GM18873 (cell line): ENCODE data around the gene VPS39.
"Not testable (repeated sequence)": the region's sequence is repeated elsewhere in the genome, so short reads cannot be mapped to it uniquely, and the experiment has no call there.

Experiments
- ATAC-seq: cut with Tn5 transposase; IDR thresholded peaks from one replicate; pipeline ENCODE4 v1.9.1; 2021; ENCODE audit warnings: mild to moderate bottlenecking, moderate library complexity, moderate number of reproducible peaks; ENCODE audit not compliant: unreplicated experiment, low FRiP score

The VPS39 gene

GRCh38 chr15:42207674-42208579, at the start of gene VPS39:
VPS39 (minus strand) TSS chr15:42208304; CDS start chr15:42208153, 151 bp downstream.
- peak; percentile 67 for ATAC-seq

GRCh38 chr15:42253300-42253699, 45.2 kb upstream of the VPS39 start:
- ATAC-seq = no peak

- no peak for ATAC-seq
These were observed 32.7 kb upstream of the VPS39 start for GRCh38 chr15:42240823-42241222.

GRCh38 chr15:42239528-42240182, 31.6 kb upstream of the VPS39 start:
- ATAC-seq = no peak

- ATAC-seq = no peak
These were observed 25.0 kb upstream of the VPS39 start for GRCh38 chr15:42233107-42233506.

GRCh38 chr15:42232606-42233005, 24.5 kb upstream of the VPS39 start:
- ATAC-seq = no peak

- ATAC-seq = no peak
These were observed 23.0 kb upstream of the VPS39 start for GRCh38 chr15:42231088-42231487.

- ATAC-seq = not testable (repeated sequence)
These were observed 20.9 kb upstream of the VPS39 start for GRCh38 chr15:42228981-42229380.

- no peak for ATAC-seq
These were observed 19.9 kb upstream of the VPS39 start for GRCh38 chr15:42228036-42228435.

GRCh38 chr15:42226648-42227047, 18.5 kb upstream of the VPS39 start:
- ATAC-seq = no peak

GRCh38 chr15:42220216-42220615, 12.1 kb upstream of the VPS39 start:
- no peak for ATAC-seq

GRCh38 chr15:42218953-42219592, 11.0 kb upstream of the VPS39 start:
- ATAC-seq = no peak

GRCh38 chr15:42217568-42217967, 9.5 kb upstream of the VPS39 start:
- no peak for ATAC-seq

- ATAC-seq = no peak
These were observed 8.1 kb upstream of the VPS39 start for GRCh38 chr15:42215913-42216829.

- ATAC-seq = no peak
These were observed 6.5 kb upstream of the VPS39 start for GRCh38 chr15:42214600-42214999.

GRCh38 chr15:42213511-42213910, 5.4 kb upstream of the VPS39 start:
- no peak for ATAC-seq

- no peak for ATAC-seq
These were observed 2.6 kb upstream of the VPS39 start for GRCh38 chr15:42210696-42211095.

- no peak for ATAC-seq
These were observed 1.7 kb downstream of the VPS39 start for GRCh38 chr15:42206406-42206805.

GRCh38 chr15:42203891-42204290, 4.2 kb downstream of the VPS39 start:
- ATAC-seq = no peak

- ATAC-seq = no peak
These were observed 5.5 kb downstream of the VPS39 start for GRCh38 chr15:42202653-42203052.
